CD4-positive, alpha-beta T cell treated with Interleukin-6 at 100 ng/mL for 8 hours (primary cell): ENCODE results near the gene KLF2.
A peak's percentile ranks its signal among the peaks of the same experiment; 100 is the strongest.
"Not testable (repeated sequence)": the region's sequence is repeated elsewhere in the genome, so short reads cannot be mapped to it uniquely, and the experiment has no call there.

Experiments
- DNase-seq: peaks from one replicate; pipeline ENCODE4 v3.0.0-alpha.2; 2020; ENCODE audit warnings: mixed read lengths, low spot score

KLF2 gene

DNA sequence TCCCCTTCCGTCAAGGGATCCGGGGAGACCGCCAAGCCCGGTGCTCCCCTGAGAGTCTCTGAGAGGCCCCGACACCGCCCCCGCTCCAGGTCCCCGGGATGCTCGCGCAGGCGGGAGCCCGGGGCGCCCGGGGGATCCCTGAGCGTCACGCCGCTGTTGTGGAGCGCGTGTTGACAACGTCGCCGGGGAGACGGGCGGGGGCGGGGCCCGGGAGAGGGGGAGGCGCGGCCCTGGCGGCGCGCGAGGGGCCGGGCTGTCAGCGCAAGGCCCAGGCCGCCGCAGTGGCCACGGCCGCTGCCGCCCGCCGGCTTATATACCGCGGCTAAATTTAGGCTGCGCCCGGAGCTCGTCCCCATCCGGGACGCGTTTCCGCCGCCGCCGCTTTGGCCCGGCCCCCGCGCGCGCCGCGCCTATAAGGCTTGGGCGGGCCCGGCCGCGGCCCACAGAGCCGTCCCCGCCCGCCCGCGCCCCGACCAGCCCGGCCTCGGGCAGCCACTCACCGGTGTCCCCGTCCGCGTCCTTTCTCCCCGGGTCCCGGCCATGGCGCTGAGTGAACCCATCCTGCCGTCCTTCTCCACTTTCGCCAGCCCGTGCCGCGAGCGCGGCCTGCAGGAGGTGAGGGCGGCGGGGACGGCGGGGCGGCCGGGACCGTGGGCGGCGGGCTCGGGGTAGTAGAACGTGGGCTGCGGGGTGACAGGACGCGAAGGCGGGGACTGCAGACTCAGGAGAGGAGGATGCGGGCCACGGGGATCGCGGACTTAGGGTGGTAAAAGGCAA lies at the start of gene KLF2:
Gene KLF2, plus strand, starts transcription at position 443 of the 777 bp plus-strand sequence. Its CDS starts 98 bp downstream, at position 541.
- peak; percentile 93 for DNase-seq

DNA sequence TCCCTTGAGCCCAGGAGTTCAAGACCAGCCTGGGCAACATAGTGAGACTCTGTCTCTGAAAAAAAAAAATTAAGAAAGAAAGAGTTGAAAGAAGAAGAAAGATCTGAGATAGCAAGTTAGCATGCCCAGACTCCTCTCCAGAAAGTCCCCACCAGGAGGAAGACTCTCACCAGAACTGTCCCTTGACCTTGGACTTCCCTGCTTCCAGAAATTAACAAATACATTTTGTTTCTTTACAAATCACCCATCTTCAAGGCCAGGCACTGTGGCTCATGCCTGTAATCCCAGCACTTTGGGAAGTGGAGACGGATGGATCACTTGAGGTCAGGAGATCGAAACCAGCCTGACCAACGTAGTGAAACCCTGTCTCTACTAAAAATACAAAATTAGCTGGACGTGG lies 44.3 kb upstream of the KLF2 start:
- DNase-seq: no peak

DNA sequence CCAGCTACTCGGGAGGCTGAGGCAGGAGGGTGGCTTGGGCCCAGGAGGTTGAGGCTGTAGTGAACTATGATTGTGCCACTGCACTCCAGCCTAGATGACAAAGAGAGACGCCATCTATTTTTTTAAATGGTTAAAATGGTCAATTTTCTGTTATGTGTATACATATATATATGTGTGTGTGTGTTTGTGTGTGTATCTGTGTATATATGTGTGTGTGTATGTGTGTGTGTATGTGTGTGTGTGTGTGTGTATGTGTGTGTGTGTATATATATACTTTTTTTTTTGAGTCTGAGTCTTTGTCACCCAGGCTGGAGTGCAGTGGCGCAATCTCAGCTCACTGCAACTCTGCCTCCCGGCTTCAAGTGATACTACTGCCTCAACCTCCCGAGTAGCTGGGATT lies 42.9 kb upstream of the KLF2 start:
- no peak for DNase-seq

DNA sequence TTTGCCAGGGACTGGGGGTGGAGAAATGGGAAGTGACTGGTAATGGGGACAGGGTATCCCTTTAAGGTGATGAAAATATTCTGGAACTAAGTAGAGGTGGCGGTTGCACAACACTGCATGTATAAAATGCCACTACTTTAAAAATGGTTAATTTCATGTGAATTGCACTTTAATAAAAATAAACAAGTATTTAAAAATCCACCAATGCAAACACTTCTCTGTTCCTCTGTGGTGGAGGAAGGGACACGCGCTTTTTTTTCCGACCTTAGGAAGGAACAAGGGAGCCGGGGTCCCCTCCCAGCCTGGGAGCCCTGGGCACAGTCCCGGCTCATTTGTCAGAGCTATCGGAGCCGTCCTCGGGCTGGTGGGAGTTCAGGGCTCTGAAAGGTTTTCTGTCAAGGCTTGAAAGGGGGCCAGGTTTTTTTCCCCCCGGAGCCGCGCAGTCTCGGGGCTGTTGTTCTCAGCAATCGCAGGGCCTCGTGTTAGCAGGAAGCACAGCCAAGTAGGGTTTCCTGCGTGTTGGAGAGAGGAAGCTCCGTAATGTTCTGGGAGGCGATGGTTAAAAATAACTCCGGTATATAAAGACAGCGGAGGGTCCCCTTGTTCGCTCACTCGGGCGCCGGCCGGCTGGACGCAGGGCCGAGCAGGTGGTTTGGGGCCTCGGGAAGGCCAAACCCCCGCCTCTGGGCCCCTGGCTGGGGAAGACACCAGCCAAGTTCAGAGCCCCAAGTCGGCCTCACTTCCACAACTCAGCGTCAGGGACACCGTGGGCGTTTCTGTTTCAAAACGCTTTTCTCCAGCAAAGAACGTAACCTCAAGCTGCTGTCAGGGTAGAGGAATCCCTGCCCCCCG lies 41.2 kb upstream of the KLF2 start:
- peak; percentile 47 for DNase-seq

DNA sequence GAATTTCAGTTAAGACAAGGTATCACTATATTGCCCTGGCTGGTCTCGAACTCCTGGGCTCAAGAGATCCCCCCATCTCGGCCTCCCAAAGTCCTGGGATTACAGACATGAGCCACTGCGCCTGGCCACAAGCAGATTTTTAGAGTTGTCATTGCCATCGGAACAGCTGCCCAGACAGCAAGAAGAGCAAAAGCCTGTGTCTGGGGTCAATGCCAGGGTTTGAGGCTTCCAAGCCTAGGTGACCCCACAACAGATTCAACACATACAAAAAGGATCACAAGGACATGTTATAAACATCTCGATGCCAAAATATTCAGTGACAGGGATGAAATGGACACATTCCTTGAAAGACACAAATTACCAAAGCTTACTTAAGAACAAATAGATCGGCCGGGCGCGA lies 40.1 kb upstream of the KLF2 start:
- no peak for DNase-seq

DNA sequence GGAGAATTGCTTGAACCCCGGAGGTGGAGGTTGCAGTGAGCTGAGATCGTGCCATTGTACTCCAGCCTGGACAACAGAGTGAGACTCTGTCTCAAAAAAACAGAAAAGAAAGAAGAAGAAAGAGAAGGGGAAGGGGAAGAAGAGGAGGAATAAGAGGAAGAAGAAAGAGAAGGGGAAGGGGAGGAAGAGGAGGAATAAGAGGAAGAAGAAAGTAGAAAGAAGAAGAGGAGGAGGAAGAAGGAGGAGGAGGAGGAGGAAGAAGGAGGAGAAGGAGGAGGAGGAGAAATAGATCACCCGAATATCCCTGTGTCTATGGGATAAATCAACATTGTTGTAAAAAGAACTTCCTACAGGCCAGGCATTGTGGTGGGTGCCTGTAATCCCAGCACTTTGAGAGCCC lies 39.5 kb upstream of the KLF2 start:
- not testable (repeated sequence) for DNase-seq

DNA sequence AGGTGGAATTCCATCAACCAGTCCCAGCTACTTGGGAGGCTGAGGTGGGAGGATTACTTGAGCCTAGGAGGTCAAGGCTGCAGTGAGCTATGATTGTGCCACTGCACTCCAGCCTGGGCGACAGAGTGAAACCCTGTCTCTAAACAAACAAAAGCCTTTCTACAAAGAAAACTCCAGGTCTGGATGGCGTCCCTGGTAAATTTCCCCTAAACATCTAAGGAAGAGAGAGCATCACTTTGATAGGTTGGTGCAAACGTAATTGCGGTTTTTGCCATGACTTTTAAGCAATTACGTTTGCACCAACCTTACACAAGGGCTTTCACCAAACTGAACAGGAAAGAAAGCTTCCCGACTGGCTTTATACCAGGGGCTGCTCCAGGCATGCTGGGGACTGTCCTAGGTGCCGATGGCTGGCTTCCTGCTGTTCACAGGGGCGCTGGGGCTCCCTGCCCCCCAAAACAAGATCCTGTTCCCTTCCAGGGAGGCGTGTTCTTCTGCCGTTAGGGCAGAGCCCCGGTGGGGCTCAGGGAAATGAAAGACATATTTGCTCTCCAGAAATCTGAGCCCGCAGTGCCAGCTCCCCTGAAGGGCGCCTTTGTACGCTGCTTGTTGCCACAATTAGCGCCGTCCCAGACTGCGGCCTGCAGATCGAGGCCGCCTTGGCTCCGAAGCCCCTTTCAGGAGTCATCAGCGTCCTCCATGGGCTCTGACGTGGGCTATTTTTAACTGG lies 38.7 kb upstream of the KLF2 start:
- DNase-seq: no peak

DNA sequence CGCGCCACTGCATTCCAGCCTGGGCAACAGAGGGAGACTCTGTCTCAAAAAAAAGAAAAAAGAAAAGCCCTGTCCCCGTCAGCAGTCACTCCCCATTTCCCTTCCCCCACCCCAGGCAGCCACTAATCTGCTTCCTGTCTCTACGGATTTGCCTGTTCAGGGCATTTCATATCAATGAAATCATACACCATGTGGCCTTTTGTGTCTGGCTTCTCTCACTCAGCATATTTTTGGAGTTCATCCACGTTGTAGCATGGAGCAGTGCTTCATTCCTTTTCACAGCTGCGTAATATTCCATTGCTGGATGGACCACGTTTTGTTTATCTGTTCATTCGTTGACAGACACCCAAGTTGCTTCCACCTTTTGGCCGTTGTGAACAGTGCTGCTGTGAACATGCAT lies 36.1 kb upstream of the KLF2 start:
- DNase-seq: no peak

DNA sequence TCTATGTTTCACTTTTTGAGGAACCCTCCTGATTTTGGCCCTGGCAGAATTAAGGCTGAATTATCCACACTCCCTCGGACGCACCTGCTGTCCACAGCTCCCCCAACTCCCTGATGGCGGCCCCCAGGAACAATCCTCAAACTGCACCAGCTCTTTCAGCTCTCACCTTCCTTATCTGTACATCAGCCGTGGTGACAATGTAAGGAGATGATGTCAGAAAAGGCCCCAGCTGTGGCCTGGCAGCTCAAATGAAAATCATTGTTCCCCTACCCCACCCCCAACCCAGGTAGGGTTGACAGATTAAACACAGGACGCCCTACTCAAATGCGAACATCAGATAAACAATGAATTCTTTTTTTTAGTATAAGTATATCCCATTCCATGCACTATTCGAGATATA lies 35.0 kb upstream of the KLF2 start:
- no peak for DNase-seq

DNA sequence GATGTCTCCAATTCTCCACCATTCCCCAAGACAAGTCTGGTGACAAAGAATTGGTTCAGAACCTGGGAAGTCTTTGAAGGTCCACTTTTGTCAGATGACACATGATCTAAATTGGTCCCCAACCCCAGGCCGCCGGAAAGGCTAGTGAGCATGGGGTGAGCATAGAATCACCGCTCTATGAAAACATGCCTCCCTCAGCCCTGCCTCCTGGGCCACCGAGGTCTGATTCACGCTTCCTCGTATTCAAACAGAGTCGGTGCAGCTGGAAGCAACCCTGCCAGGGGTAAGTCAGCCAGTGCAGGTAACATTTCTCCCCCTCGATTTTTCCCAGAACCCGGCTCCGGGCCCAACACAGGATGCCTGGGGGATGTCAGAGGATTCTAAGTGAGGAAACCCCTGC lies 33.9 kb upstream of the KLF2 start:
- DNase-seq: no peak

DNA sequence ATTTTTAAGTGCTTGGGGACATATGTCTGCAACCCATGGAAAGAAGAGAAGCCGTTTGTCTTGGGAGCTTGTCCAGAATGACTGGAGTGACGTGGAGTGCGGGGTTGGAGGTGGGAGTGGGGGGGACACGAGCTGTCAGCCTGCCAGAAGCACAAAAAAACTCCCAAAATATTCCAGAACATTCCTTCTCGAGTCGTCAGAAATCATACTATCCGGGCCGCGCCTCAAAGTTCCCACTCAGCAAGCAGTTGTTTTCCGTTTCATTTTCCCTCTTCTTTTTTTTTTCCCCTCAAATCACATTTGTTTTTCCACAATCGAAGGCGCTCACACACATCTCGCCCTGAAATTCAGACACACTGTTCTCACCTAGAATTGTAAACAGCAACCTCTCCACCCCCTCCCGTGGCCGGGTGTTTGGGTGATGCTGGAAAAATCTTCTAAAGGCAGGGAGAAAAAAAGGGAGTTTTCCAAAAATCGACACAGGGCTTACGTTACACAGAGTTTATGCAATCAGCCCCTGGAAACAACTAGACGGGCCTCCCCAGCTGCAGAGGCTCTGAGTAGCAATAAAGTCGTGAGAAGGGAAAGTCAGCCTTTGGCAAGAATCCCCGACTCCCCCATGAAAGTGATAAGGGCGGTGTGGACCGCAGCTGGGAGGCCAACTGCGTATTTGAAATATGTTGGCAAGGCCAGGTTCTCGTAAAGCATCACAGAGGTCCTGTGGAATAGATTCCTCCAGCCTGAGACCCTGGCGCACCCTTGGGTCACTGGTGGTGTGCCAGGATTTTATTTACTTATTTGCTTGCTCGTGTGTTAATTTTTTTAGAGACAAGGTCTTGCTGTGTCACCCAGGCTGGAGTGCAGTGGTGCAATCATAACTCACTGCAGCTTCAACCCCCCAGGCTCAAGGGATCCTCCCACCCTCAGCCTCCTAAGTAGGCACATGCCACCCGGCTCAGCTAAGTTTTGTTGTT lies 31.2 kb upstream of the KLF2 start:
- DNase-seq: no peak

DNA sequence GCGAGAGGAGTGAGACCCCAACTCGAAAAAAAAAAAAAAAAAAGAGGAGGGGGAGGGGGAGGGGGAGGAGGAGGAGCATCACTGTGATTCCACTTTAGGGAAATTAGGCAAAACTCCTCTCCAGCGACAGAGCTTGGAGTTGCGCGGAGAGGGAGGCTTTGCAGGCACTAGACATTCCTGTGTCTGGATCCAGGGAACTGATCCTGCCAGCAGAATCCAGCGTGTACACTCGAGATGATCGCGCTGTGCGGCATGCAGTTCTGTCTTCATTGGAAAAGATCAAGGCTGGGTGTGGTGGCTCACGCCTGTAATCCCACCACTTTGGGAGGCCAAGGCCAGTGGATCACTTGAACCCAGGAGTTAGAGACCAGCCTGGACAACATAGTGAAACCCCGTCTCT lies 29.6 kb upstream of the KLF2 start:
- DNase-seq: no peak

DNA sequence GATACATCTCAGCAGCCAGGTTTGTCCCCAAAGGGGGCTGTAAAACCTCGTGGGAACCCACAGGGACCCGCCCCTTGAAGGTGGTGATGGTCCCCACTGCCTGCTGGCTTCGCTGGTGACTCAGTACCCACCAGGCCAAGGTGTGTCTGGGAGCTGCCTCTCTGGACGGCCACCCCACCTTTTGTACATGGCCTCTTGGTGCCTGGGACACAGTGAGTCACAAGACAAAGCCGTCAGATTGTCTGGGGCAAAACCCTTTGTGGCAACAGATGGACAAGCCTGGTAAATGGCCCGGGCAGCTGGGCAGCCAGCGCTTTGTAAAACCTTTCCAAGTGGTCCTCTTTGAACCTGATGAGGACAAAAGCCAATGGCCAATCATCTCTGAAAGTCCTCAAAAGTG lies 27.9 kb upstream of the KLF2 start:
- DNase-seq: no peak

DNA sequence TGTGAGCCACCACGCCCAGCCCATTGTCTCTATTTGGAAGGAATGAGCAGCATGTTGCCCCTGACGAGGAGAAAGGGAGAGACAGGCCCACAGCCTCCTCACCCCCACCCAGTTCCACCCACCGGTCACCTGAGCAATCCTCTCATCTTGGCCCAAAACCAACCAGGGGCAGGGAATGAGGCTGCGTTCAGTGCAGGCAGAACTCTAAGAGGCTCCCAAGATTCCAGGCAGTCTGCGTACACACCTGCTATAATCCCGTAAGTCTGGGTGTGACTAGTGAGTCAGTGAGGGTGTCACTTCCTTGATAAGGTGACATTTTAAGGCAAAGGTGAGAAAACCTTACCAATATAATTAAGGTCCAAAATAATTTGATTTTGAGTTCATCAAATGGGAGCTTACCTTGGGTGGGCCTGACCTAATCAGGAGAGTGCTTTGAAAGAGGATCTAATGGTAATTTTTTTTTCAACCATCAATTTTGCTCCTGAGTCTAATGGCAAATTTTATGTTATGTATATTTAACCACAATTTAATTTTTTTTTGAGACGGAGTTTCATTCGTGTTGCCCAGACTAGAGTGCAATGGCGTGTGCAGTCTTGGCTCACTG lies 26.9 kb upstream of the KLF2 start:
- DNase-seq: no peak

DNA sequence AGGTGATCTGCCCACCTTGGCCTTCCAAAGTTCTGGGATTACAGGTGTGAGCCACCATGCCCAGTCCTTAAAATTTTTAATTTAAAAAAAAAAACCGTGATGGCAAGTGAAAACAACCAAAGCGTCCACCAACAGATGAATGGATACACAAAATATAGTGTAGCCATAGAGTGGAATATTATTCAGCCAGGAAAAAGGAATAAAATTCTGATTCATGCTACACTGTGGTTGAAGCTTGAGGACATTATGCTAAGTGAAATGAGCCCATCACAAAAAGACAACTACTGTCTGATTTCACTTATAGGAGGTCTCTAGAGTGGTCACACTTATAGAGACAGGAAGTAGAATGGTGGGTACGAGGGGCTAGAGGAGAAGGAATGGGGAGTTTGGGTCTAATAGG lies 26.3 kb upstream of the KLF2 start:
- DNase-seq: no peak

DNA sequence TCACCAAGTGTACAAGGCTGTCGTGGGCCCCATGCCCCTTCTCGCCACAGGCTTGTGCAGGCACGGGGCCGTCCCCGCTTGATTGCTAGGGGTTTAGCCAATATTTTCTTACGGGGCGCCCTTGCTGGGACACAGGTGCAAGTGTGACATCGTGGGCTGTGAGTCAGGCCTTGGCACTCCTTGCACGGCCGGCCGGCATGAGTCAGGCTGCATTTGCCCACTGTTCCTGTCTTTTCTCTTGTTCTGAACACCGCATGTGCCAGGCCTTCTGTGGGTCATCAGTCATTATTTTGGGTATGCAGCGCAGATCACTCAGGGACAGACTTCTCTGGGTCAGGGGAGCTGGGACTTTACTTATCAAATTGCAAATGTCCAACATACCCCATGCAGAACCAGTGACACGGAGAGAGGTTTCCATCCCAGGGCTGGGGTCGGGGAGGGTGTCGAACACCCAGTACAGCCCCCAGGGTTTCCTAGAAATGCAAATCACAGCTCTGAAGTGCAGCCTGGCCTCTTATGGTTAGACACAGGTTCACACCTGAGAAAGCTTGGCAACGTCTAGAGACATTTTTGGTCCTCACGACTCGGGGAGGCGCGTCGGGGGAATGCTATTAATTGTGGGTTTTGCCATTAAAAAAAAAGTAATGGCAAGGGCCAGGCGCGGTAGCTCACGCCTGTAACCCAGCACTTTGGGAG lies 22.5 kb upstream of the KLF2 start:
- DNase-seq: no peak

DNA sequence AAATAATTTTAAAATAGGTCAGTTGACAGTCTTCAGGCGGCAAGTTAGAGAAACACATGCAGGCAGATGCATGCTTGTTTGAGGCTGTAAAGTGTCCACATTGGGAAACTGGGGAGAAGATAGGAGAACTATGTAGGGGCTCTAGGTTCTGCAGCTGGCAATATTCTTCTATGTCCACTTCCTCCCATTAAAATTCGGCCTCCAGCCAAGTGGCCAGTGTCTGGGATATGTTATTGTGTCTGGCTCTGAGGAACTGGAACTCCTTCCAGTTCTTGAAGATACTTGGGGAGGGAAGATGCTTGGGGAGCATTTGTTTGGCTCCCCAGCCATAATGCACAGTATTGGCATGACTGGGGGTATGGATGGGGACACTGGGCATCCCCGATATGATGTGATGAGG lies 20.9 kb upstream of the KLF2 start:
- no peak for DNase-seq

DNA sequence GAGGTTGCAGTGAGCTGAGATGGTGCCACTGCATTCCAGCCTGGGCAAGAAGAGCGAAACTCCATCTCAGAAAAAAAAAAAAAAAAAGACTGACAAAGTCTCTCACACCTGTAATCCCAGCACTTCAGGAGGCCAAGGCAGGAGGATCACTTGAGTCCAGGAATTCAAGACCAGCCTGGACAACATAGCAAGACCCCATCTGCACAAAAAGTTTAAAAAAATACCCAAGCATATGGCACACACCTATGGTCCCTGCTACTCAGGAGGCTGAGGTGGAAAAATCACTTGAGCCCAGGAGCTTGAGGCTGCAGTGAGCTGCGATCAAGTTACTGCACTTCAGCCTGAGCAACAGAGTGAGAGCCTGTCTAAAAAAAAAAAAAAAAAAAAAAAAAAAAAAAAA lies 20.1 kb upstream of the KLF2 start:
- DNase-seq: not testable (repeated sequence)

DNA sequence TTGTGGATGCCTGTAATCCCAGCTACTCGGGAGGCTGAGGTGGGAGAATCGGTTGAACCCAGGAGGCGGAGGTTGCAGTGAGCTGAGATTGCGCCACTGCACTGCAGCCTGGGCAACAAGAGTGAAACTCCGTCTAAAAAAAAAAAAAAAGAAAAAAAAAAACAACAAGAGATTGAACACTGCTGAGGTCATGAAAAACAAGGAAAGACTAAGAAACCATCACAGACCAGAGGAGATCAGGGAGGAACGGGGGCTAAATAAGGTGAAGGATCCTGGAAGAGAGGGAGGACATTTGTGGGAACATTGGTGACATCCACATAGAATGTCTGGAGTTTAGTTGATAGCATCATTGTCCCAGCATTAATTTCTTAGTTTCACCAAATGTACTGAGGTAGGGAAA lies 19.6 kb upstream of the KLF2 start:
- not testable (repeated sequence) for DNase-seq

DNA sequence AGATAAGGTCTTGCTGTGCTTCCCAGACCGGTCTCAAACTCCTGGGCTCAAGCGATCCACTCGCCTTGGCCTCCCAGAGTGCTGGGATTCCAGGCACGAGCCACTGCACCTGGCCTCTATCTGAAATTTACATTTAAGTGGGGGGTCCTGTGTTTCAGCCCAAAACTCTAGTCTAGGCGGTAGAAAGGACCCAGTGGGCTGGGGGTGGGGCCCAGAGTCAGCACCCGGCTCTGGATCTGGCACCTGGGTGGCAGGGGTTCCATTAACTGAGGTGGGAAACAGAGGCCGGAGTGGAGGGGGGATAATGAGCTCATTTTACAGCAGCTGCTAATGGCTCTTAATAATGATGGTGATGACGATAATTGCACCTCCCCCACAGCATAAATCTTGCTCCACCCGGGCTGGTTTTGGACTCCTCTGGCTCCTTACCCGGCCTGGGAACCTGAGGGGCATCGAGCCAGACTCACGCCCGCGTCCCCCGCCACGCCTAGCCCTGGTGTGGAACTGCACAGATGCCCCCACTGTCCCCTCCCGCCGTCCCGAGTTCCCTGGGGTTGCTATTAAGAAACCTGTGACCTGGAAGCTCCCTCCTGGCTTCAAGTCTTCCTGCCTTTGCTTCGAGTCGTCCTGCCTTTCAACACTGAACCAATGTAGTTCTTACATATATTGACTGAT lies 17.8 kb upstream of the KLF2 start:
- no peak for DNase-seq
